GM19324 (cell line): ENCODE data around the gene NEO1.

Experiments used
- ATAC-seq: cut with Tn5 transposase; IDR thresholded peaks from one replicate; pipeline ENCODE4 v1.9.1; 2021; ENCODE audit warnings: mild to moderate bottlenecking, moderate library complexity; ENCODE audit not compliant: unreplicated experiment, low FRiP score

The NEO1 gene

DNA sequence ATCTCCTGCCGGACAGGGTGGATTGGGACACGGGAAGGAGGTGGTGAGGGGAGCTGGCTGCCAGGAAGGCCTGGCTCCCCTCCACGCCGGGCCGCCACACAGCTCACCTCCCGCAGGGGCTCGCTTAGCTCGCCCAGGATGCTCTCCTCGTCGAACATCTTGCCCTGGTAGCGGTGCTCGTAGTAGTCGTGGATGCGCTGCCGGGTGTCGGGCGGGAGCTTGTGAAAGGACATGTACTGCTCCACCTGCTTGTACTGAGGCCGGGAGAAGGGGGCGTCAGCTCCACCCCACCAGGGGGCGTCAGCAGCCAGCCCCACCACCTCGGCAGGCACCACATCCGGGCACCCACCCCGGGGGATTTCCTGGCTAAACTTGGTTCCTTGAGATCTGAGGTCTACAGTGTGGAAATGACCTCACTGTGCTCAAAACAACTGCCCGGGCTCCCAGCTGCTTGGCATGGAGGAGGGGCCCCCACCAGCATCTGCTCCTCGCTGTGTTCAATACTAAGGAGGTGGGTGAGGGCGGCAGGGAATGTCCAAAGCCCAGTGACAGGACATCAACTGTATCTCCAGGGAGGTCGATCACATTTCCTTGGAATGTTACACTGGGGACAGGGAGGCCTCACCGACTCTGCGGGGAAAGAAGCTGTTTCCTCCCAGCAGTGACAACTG is 273.1 kb downstream of the NEO1 start:
- ATAC-seq = no peak

DNA sequence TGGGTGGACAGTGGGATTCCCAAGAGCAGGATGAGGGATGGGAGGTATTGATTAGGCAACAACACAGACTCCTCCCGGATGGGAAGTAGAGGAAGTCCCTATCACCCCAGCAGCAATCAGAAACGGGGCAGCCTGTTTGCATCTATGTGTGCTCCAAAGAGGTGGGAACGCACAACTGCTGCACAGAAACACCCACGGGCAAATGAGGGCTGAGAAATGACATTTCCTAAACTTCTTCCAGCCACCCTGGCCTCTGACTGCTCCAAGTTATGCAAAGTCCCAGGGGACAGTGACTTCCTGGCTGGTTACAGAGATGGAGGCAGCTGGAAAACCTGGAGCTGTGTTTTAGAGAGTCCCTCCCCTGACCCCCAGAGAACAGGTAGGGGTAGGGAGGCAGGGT is 273.9 kb downstream of the NEO1 start:
- ATAC-seq = no peak

DNA sequence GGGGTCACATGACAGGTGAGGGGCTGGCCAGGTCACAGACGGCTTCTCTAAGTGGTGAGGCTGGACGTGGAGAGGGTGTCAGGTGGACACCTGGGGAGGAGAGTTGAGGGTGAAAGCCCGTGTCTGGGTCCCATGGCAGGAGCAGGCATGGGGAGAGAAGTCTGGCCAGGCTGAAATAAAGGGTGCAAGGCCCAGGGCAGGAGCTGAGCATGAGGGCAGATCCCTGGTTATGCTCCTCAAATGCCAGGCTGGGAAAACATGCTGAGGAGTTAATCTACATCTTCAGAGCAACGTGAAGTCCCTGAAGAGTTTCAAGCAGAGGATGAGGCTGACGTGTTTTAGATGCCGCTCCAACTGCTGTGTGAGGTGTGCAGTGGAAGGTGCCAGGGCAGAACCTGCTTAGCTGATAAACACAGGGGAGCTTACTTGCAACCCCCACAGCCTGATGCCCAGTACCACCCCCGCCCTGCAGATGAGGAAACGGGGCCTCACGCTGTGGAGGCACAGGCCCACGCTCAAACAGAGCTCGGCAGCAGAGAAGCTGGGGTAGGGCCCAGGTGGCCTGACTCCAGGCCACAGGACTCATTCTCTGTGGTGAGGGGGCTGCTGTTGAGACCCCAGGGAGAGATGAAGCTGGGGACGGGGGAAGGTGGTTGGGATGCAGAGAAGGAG is 276.0 kb downstream of the NEO1 start:
- ATAC-seq = no peak

DNA sequence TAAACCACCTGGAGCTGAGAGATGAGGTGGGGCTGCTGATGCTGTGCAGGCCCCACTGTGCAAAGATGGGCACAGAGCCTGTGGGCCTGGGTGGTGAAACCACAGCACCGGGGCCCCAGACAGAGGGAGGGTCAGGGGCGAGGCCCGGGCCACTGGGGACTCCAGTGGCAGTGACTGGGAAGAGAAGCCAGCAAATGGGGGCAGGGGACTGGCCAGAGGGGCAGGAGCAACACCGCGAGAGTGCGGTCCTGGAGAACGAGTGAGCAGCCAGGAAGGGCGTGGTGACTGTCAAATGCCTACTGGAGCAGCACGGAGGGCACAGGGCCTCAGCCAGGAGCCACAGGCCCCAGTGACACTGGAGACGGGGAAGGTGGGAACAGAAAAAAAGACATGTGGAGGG is 276.7 kb downstream of the NEO1 start:
- ATAC-seq = no peak

DNA sequence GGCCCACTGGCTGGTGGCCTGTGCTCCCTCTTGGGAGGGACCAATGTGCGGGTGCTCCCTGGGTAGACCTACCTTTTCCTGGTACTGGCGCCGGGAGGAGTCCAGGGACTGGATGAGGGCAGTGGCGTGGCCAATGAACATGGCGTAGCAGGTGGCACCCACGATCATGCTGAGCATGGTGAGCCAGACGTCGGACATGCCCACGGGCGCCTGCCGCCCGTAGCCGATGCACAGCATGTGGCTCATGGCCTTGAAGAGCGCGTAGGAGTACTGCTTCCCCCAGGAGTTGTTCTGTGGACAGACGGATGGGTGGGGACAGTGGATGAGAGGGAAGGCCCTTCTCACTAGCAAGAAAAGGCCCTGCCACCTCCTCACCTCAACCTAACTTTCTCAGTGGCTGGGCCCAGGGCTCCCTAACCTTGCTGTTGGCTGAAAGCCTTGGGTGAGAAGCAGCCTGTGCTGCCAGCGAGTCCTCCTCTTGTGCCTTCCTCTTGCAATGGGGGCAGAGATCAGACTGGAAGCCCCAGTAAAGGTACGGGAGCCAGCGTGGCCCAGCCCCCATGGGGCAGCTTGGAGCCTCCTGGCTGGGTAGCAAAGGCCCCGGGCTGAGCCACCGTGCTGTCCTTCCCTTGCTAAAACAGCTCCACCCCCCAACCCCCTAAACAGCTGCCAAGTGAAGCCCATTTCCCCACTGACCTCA is 277.4 kb downstream of the NEO1 start:
- no peak for ATAC-seq

DNA sequence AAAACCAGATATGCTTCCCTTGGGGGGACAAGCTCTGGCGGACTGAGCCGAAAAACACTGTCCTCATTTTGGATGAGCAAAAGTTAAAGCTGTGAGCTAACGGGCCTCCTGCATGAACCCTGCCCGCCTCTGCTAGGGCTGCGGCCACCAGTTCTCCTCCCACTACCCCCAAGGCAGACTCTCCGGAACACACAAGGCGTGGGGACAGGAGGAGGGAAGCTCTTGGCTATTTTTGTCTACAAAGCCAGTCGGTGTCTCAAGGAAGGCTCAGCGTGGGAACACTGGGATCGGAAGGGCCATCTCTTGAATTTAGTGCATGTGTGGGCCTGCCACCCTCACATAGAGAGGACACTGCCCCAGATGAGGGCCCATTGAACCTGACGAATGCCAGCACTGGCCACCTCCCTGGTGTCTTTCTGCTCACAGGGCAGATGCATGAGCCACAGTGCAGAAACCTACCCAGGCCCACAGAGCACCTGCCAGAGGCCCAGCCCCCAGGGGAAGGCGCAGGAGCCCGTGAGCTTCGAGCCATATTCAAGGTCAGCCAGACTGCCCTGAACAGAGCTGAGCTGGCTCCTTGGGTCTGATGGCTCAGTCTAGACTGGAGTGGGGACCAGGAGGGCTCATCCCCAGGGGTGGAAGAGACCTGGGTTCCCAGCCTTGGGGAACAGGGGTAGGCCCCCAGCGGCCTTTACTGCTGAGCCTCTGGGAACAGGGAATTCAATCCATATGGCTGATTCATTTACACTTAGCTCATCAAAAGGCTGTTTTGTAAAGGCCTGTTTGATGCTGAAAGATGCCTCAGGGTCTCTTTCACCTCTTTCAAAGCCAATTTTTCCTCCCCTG is 278.2 kb downstream of the NEO1 start:
- ATAC-seq = no peak

DNA sequence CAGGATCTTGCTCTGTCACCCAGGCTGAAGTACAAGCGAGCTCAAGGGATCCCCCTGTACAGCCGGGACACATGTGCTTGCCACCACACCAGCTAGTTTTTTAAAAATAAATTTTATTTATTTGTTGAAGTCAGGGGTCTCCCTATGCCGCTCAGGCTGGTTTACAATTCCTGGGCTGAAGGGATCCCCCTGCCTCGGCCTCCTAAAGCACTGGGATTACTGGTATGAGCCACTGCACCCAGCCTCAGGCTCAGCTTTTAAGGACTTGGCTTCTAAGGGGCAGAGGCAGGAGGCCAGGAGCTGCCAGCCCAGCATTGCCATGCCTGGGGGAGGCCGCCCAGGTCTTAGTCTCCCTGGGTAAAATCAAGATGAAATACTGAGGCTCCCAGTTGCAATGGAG is 279.2 kb downstream of the NEO1 start:
- ATAC-seq = no peak

DNA sequence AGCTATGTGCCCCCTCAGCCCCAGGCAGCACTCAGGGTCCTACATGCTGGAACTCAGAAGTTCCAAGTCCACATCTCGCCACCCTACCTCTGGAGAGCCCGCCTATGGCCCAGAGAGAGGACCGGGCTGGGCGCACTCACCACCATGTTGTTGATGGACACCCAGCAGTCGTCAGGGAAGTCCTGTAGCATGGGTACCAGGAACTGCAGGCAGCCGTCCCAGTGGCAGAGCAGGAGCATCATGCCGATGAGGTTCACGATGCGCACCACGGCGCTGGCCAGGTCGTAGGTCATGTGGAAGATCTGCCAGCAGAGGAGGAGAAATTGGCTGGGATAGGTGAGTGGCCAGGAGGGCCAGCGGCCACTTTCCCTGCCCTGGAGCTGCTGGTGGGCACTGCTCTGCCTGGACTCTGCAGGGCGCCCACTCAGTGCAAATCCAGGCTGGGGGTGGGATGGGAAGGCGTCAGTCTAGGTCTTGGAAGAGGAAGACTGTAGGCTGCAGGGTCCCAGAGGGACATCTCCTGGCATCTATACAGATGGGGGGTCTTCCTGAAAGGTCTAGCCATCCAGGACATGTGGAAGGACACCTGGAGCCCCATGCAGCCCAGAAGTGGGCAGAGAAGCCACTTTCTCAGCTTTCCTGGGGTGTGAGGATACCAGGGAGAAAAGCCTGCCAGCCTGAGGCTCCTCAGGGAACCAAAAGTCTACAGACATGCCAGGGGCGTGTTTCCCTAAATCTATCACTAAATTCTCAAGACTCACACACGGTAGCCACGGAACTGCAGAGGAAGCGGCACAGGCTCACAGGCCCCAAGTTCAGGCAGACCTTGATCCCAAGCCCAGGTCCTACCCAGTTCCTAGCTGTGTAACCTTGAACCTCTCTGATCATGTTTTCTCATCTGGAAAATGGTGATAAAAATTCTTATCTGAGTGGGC is 280.0 kb downstream of the NEO1 start:
- ATAC-seq = no peak

DNA sequence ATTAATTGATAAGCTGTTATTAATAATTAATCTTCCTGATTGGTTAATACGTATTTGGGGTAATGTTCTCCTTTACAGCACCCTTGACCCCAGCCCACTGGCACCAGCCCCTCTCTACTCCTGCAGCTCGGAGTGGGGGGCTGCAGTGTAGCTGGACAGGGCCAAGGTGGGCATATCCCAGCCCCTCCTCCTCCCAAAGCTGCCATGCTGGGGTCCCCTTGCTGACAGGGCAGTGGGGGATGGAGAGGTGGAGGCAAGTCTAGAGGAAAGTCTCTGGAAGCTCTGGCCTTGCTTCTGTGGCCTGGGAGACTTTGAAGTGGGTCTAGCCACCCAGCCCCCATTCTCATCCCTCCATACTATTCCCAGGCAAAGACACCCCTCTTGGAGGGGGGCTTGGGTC is 280.7 kb downstream of the NEO1 start:
- ATAC-seq = no peak

DNA sequence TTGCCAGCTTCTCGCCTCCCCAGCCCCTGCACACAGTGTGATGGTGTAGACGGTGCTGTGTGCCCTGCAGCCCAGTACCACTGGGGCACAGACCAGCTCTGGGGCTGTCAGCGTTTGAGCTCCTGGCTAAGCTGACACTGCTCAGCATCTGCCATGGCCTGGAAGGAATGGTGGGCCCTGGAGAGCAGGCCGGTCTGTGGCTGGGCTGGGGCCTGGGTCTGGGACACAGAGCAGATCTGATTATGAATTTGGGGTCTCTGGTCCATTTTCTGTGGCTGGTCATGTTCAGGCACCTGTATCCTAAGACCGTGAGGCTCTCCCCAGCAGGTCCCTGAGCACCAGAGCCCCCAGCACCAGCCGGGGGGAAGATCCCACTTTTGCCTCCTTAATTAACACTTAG is 281.8 kb downstream of the NEO1 start:
- no peak for ATAC-seq

DNA sequence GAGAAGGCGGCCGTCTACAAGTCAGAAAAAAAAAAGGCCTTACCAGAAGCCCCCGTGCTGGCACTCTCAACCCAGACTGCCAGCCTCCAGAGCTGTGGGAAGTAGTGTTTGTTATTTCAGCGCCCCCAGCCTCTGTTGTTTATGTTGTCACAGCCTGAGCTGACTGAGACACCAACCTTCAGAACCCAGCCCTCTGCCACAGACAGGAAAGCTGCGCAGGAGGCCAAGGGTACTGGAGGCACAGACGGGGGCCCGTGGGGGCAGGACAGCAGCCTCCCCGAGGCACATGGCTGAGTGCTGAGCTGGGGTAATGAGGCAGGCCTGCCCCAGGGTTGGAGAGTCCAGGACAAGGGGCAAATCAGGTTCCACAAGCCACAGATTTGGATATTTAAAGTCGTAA is 282.8 kb downstream of the NEO1 start:
- ATAC-seq = no peak

DNA sequence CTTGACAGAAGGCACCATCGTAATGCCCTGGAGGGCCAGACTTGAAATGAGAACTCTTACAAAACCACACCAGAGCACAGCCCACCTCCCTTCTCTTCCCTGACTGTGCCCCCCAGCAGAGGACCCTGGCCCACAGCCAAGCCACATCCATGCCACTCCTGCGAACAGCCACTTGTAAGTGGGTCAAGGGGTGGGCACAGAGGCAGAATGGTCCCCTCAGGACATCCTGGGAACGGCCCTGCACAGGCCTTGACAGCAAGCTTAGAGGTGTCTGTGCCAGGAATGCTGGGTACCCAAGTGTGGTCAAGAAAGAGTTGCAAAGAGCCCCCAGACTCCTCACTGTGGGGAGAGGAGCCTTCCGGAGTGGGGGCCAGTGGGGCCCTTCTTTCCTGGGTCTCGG is 283.2 kb downstream of the NEO1 start:
- no peak for ATAC-seq

DNA sequence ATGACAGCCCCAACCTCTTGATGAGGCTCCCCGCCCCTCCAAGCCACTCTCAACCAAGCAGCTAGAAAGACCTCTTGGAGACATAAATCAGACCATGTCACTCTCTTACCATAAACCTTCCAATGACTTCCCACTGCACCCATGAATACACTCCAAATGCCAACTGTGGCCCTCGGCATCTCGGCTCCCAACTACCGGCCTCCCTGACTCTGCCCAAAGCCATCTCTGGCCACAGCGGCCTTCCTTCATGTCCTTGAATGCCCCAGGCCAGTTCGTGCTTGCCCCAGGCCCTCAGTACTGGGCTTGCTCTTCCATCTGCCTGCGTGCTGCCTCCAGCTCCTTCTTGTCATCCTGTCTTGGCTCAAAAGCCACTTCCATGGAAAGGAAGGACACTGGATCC is 284.5 kb downstream of the NEO1 start:
- ATAC-seq = no peak

DNA sequence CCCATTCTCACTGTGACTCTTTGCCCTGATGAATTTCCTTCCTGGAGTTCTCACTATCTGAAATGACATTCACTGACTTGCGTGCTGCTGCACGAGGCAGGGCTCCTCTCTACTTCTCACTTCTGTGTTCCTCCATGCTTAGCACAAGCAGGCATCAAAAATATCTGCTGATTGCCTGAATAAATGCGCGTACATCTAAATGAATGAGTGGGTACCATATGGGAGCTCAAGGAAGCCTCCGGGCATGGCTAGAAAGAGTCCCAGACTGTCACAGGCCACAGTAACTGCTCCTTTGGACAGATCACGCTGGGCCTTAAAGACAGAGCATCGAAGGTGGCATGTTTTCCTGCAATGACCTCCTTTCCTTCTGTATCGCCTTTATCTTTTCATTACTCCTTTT is 284.9 kb downstream of the NEO1 start:
- no peak for ATAC-seq

DNA sequence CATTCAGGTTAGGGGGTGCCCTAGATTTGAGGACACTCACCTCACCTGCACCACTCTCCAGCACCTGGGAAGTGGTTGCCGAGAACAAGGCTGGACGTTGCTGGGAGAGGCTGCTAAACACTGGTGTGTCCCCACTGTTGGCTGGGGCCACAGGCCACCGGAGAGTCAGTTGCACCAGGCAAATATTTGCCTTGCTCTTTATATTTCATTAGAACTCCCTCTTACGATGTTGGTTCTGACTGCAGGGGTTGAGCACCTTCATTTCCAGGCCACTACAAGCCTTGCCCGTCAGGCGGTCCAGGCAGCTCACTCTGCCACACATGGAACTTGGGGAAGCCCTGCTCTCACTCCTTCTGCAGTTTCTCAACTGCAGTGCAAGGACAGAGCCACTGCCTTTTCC is 285.8 kb downstream of the NEO1 start:
- no peak for ATAC-seq

DNA sequence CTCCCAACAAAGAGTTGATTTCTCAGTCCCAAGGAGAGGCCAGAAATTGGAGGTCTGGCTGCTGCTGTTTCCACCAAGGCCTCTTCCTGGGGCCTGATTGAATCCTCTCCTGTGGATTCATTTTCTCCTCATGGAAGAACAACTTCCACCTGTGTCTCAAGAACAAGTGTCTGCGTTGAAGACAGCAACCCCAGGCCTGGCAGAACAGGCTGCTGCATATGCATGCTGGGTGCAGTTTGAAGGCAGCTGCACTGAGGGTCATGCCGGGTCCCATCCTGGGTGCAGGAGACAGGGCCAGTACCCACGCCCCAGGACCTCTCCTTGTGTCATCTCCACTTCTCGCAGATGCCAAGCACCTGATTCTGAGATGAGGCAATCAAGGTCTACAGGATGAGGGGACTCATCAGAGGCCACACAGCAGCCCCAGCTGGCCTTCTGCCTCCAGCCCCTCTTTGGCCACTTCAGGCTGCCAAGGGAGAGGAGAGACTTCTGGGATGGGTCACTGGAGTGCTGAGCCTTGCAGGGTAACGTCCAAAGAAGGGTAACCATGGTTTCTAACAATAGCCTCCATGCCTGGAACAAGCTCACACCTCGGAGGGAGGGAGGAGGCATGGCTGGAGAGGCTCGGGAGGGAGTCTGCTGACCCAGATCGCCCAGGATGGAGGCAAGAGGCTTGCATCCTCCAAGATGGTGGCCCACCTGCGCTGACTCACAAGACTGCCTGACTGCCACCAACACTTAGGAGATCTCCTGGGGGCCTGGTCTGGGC is 286.5 kb downstream of the NEO1 start:
- ATAC-seq = no peak

DNA sequence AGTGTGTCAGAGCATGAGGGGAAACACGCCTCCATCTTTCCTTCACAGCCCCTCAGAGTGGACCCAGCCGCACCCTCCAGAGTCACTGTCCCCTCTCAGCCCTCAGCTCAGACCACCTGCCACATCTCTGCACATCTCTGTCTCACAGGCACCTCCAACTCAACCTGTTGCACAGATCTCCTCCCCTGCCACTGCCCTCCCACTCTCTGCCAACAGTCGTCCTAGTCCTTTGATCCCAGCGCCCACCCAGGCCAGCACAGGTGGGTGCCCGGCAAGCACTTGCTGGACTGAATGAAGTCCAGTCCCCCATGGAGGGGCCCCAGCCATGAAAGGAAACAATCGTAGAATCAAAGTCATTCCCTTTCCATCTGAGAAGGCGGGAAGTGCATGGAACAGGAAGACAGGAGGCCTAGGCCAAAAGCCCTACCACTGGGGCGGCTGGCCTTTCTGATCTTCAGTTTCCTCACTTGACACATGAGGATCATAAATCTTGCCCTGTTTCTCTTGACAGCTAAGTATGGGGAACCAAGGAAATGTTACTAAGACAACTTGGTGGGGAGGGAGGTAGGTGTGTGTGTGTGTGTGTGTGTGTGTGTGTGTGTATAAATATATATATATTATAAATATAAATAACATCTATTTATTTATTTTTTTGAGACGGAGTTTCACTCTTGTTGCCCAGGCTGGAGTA is 288.4 kb downstream of the NEO1 start:
- no peak for ATAC-seq

DNA sequence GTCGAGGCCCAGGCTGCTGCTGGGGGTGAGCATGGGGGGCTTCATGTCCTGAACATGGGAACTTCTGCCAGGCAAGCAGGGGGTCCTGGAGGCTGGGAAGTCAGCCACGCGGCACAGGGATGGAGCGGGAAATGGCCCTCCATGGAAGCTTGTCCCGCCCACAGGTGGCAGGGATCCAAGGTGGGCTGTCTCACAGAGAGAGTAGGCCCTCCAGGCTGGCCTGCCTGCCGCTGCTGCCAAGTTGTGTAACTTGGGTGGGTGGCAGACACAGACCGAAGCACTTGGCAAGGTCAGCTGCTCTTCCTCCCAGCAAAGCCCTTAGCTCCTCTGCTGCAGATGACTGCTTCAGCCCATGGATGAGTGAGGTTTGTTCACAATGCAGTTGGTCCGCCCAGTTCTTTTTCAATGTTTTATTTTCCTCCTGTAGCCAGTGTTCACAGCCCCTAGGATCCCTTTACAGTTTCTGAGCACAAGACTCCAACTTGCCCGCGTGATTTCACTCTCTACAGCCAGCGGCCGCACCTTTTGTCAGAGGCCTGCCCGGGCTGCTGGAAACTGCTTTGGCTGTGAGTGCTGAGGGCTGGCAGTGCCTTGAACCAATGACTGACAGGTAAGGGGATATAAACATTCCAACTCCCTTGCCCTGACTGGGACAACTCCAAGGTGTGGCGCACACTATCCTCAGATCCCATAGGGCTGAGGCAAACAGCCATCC is 289.8 kb downstream of the NEO1 start:
- no peak for ATAC-seq
